NCI-H2107 (cell line): ENCODE data around the gene METRNL.

Experiments used
- DNase-seq: peaks from one replicate; lab custom pipeline; 2025; lab: John Stamatoyannopoulos, UW

Gene METRNL

DNA sequence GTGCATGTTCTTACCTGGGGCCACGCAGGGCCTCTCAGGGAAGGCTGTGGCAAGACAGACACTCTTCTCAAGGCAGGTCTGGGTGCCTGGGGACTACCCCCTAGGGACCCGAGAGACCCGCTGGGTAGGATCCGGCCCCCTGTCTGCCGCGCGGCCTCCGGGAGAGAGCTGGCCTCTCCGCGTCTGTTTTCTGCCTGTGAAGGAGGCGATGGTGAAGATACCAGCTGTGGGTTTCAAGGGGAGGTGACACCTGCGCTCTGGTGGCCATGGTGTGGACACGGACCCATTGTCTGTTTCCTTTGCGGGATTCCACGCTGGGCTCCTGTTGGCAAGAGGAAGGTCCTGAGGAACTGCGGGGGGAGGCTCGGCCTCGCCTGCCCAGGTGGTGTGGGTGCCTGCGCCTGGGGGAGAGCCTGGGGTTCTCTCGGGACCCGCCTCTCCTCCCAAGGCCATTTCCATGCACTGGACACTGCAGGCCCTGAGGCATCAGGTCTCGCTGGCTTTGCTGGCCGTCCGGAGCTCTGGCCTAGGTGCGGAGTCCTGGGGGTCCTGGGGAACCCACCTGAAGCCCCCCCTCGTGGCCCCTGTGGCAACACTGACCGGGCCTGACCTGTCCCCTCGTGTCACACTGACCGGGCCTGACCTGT, 12.2 kb upstream of the METRNL start:
- no peak for DNase-seq

GRCh38 chr17:83067718-83068261, 11.6 kb upstream of the METRNL start:
- no peak for DNase-seq

DNA sequence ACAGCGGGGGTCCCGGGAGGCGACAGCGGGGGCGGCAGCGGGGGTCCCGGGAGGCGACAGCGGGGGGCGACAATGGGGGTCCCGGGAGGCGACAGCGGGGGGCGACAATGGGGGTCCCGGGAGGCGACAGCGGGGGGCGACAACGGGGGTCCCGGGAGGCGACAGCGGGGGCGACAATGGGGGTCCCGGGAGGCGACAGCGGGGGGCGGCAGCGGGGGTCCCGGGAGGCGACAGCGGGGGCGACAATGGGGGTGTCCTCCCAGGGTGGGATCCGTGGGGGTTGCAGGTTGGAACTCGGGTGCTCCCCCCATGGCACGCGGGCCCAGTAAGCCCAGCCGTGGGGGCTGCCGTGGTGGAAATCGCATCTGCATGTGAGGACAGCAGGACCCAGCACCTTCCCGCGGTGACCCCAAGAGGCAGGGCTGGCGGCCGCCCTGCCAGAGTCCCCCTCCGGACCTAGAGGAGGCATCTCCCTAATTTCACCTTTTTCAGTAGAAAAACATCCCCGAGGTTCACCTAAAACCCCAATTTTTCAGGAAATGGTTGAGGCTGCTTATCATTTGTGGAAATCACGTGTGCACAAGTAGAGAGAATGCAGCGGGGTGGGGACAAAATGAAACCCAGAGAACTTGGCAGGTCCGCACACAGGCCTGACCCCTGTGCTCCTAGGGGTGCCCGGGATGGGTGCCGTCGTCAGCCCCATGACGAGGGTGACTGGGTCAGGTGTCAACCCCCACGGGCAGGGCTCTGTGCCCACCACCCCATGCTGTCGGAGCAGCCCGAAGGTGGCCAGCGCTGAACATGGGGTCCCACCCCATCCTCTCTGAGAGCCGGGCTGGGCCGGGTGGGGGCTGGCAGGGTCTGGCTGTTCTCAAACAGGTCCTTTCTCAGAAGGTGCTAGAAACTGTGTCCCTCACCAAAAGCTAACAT, 10.5 kb upstream of the METRNL start:
- no peak for DNase-seq

GRCh38 chr17:83069571-83069906, 9.9 kb upstream of the METRNL start:
- DNase-seq: no peak

DNA sequence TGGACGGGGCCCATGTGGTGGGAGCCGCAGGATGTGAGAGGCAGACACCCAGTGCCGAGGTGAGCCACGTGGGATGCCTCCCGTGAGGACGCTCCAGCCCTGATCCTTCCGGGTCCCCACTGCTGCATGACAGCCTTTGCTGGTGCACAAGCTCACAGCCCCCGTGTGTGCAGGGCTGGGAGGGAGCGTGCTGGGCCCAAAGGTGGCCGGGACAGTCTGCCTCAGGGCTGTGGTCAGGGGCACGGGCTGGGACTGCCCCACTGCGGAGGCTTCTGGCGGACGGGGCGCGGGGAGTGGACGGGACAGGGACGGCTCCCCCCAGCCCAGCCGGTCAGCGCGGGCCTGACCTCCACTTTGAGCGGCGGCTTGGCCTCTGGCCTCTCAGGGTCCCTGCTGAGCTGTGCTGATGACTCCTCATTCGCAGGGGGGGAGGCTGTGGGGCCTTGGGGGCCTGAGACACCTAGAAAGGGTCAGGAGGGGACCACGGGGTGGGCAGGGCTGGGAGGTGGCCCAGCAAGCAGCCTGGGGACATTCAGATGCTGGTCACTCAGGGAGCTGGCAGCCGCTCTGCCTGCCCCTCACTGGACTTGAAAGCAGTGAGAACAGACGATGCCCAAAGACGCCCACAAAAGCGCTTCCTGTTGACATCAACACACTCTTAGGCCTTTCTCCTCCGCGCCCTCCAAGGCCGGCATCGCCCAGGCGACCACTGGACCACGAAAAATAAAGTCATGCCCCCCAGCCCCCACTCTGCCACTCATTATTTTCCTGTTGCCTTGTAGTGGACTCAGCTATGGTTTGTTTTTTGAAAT, 9.3 kb upstream of the METRNL start:
- no peak for DNase-seq

GRCh38 chr17:83070800-83071341, 8.5 kb upstream of the METRNL start:
- DNase-seq: no peak

GRCh38 chr17:83071365-83071764, 8.0 kb upstream of the METRNL start:
- no peak for DNase-seq

- DNase-seq: no peak
These were observed 7.3 kb upstream of the METRNL start for GRCh38 chr17:83071966-83072562.

- DNase-seq: no peak
These were observed 6.6 kb upstream of the METRNL start for GRCh38 chr17:83072600-83073358.

DNA sequence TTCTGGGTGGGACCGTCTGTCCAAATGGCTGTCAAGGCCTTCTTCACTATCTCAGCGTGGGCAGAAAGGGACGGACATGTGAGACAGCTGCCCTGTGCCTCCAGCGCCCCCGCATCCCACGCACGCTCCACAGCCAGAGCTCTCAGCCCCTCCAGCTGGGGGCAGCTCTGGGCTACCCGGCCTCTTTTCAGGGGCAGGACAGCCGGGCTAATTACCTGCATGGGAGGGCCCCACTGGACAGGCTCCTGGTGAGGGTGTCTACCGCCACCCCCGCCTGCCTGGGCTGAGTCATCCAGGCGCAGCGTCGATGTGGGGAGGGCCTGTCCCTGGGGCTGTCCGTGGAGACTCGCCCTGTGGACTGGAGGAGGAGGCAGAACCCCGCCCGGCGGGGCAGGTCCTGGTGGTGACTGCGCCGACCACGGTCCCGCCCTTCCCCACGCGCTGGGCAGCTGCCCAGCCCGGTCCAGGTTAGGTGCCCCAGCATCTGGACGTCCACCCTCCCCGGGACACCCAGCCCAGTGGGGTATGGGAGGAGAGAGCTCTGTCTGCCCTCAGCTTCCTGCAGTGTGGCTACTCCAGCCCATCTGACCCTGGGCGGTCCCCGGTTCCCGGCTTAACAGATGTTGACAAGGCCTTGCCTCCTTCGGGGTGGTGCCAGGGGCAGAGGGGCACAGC, 5.9 kb upstream of the METRNL start:
- DNase-seq: no peak

- DNase-seq: no peak
These were observed 4.8 kb upstream of the METRNL start for GRCh38 chr17:83074486-83075223.

DNA sequence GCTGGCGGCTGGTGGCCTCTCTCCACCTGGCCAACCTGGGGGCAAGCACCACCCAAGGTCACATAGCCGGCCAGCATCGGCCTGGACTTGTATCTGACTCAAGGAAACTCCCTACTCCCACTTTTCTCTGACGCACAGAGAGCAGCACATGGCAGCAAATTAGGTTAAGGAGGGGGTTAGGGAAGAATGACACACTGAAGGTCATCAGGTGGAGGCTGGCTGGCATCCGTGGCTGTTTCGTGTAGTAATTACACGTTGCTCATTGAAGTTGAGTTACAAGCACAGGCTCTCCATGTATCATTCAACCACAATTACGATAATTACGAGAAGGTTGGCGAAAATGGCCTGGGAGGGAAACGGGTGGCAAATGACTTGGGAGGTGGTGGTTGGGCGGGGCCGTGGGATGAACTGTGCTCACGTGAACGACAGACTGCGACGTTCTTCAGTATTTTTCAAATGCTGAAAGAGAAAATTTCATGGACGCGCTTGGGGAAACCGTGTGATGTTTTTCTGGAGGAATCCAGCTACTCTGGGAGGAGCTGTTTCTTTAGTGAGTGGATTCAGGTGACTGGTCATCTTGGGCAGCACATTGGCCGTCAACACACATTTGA, 4.0 kb upstream of the METRNL start:
- no peak for DNase-seq

DNA sequence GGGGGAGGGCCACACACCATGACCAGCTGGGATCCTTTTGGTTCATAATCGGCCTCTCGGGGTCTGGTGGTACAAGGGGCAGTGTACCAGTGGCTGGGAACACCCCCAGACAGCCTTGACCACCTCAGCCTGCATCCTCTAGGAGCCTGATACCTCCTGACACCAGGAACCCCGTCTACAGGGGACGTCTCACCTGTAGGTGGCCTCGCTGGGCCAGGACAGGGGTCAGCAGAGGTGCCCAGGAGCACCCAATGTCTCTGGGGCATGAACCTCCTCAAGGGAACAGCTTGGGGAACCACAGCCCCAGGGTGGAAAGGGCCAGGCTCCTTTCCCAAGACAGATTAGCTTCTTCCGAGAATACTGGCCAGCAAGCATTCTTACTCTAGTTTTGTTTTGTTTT, 2.5 kb upstream of the METRNL start:
- no peak for DNase-seq

GRCh38 chr17:83077411-83077810, 2.0 kb upstream of the METRNL start:
- no peak for DNase-seq

GRCh38 chr17:83077939-83078338, 1.5 kb upstream of the METRNL start:
- DNase-seq: no peak

GRCh38 chr17:83078378-83079351, 744 bp upstream of the METRNL start:
- DNase-seq: no peak

DNA sequence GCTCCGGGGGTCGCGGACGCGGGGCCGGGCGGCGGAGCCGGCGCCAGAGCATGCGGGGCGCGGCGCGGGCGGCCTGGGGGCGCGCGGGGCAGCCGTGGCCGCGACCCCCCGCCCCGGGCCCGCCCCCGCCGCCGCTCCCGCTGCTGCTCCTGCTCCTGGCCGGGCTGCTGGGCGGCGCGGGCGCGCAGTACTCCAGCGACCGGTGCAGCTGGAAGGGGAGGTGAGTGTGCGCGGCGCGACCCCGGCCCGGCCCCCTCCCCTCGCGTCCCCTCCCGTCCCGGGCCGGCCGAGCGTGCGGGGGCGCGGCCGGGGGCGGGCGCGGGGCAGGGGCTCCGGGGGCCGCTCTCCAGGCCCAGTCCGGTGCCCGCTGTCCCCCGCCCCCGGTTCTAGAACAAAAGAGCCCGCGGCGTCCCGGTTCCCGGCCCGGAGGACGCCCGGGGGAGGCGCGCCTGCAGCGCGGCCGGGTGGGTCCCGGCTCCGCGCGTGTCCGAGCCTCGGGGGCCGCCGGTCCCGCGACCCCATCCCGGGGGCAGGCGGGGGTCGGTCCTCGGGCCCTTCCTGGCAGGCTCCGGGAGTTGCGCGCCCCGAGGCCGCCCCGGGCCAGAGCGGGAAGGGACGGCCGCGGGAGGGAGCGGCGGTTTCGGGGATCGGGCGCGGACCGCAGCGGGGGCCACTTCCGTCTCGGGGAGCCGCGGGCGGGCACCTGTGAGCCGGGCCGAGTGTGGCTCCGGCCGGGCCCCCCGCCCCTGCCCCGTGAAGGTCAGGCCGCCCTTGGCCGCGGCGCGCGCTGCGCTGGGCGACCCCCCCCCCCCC, 563 bp downstream of the METRNL start:
- no peak for DNase-seq
